OCI-M1 (cell line): ENCODE results near the gene NBAS.

Source experiments
- DNase-seq: peaks from one replicate; lab custom pipeline; 2025; lab: John Stamatoyannopoulos, UW

The NBAS gene

GRCh38 chr2:15560988-15561573 lies at the start of gene NBAS:
Gene NBAS (minus strand): TSS chr2:15561334. CDS start chr2:15561304, 30 bp downstream.
- DNase-seq: peak; percentile 91

GRCh38 chr2:15610430-15610952 lies 49.4 kb upstream of the NBAS start:
- DNase-seq: no peak

- no peak for DNase-seq
Observed at GRCh38 chr2:15609341-15610042, 48.4 kb upstream of the NBAS start.

- DNase-seq: no peak
Observed at GRCh38 chr2:15608392-15608761, 47.2 kb upstream of the NBAS start.

GRCh38 chr2:15607709-15608391 lies 46.7 kb upstream of the NBAS start:
- DNase-seq: no peak

- no peak for DNase-seq
Observed at GRCh38 chr2:15606481-15607441, 45.6 kb upstream of the NBAS start.

GRCh38 chr2:15605721-15606120 lies 44.6 kb upstream of the NBAS start:
- no peak for DNase-seq

GRCh38 chr2:15603948-15604347 lies 42.8 kb upstream of the NBAS start:
- no peak for DNase-seq

GRCh38 chr2:15603044-15603765 lies 42.1 kb upstream of the NBAS start:
- no peak for DNase-seq

GRCh38 chr2:15602393-15602792 lies 41.3 kb upstream of the NBAS start:
- no peak for DNase-seq

- no peak for DNase-seq
Observed at GRCh38 chr2:15601681-15602080, 40.5 kb upstream of the NBAS start.

GRCh38 chr2:15599994-15600393 lies 38.9 kb upstream of the NBAS start:
- DNase-seq: no peak

GRCh38 chr2:15596968-15597367 lies 35.8 kb upstream of the NBAS start:
- DNase-seq: no peak

GRCh38 chr2:15596350-15596749 lies 35.2 kb upstream of the NBAS start:
- DNase-seq: no peak

GRCh38 chr2:15595936-15596335 lies 34.8 kb upstream of the NBAS start:
- no peak for DNase-seq

- DNase-seq: no peak
Observed at GRCh38 chr2:15595342-15595905, 34.3 kb upstream of the NBAS start.

- peak; percentile 11 for DNase-seq
Observed at GRCh38 chr2:15594291-15595256, 33.4 kb upstream of the NBAS start.

GRCh38 chr2:15593327-15593705 lies 32.2 kb upstream of the NBAS start:
- no peak for DNase-seq

- peak; percentile 93 for DNase-seq
Observed at GRCh38 chr2:15591692-15592463, 30.7 kb upstream of the NBAS start, which contains the start of gene DDX1. Gene DDX1 (plus strand): TSS chr2:15591868. CDS start chr2:15591934, 66 bp downstream.
